GM23338 (cell line): ENCODE results near the gene ARG1. TPM values are rescaled to one million over a fixed set of nuclear protein-coding genes. Genes with fewer than 3 reads are reported as not detected.

Experiments
- ATAC-seq: fragments of 200-7000 bp; cut with Tn5 transposase; 3 replicates; pipeline ENCODE4 v1.9.1; 2020
- DNase-seq: peaks from one replicate; pipeline ENCODE4 v3.0.0-alpha.2; 2015; ENCODE audit warnings: low spot score
- H2AFZ ChIP-seq: fragments of 200-600 bp; sonication (generic); 2 replicates; pipeline ENCODE4 v1.8.0; 2016; ENCODE audit warnings: antibody characterized with exemption, mild to moderate bottlenecking, moderate library complexity
- H3F3A ChIP-seq: fragments of 200-600 bp; sonication (generic); replicated peaks from 2 replicates; pipeline ENCODE4 v1.8.0; 2017; ENCODE audit warnings: antibody characterized with exemption, mixed run types, low read depth
- H3K27ac ChIP-seq: fragments of 200-600 bp; sonication (generic); 2 replicates; pipeline ENCODE4 v1.6.1; 2016; ENCODE audit warnings: low read depth
- H3K27me3 ChIP-seq: fragments of 200-600 bp; sonication (generic); 2 replicates; pipeline ENCODE4 v1.8.0; 2016; ENCODE audit warnings: mild to moderate bottlenecking, mixed run types, moderate library complexity; ENCODE audit not compliant: insufficient read depth
- H3K36me3 ChIP-seq: fragments of 200-600 bp; sonication (generic); 2 replicates; pipeline ENCODE4 v1.8.0; 2016; ENCODE audit warnings: mild to moderate bottlenecking; ENCODE audit not compliant: insufficient read depth
- H3K4me1 ChIP-seq: fragments of 200-600 bp; sonication (generic); 2 replicates; pipeline ENCODE4 v1.8.0; 2016; ENCODE audit warnings: mild to moderate bottlenecking, moderate library complexity; ENCODE audit not compliant: insufficient read depth
- H3K4me2 ChIP-seq: fragments of 200-600 bp; sonication (generic); 2 replicates; pipeline ENCODE4 v1.7.1; 2017; ENCODE audit warnings: mixed run types
- H3K4me3 ChIP-seq: fragments of 200-600 bp; sonication (generic); 2 replicates; pipeline ENCODE4 v1.6.1; 2016; ENCODE audit warnings: mixed run types
- H3K79me2 ChIP-seq: fragments of 200-600 bp; sonication (generic); replicated peaks from 2 replicates; pipeline ENCODE4 v1.8.0; 2017; ENCODE audit warnings: mild to moderate bottlenecking; ENCODE audit not compliant: insufficient read depth
- H3K9me2 ChIP-seq: fragments of 200-600 bp; sonication (generic); 2 replicates; pipeline ENCODE4 v1.8.0; 2017; ENCODE audit not compliant: insufficient read depth
- H4K20me1 ChIP-seq: fragments of 200-600 bp; sonication (generic); replicated peaks from 2 replicates; pipeline ENCODE4 v1.8.0; 2017; ENCODE audit warnings: mild to moderate bottlenecking; ENCODE audit not compliant: insufficient read depth
- H3K27ac Mint-ChIP-seq: 2 replicates; pipeline ENCODE4 v1.8.0; 2020; ENCODE audit warnings: inconsistent platforms, mild to moderate bottlenecking, moderate library complexity, mixed read lengths
- H3K27me3 Mint-ChIP-seq: 3 replicates; pipeline ENCODE4 v1.8.0; 2022; ENCODE audit warnings: low read depth, mild to moderate bottlenecking, moderate library complexity, mixed read lengths, inconsistent platforms; ENCODE audit not compliant: insufficient read depth, poor library complexity
- H3K36me3 Mint-ChIP-seq: 3 replicates; pipeline ENCODE4 v1.8.0; 2021; ENCODE audit warnings: low read depth, mild to moderate bottlenecking, inconsistent platforms, moderate library complexity, mixed read lengths
- H3K4me1 Mint-ChIP-seq: 3 replicates; pipeline ENCODE4 v1.8.0; 2020; ENCODE audit warnings: mild to moderate bottlenecking, inconsistent platforms, mixed read lengths
- H3K4me3 Mint-ChIP-seq: 3 replicates; pipeline ENCODE4 v1.8.0; 2021; ENCODE audit warnings: moderate library complexity, mild to moderate bottlenecking, inconsistent platforms, mixed read lengths
- H3K9me3 Mint-ChIP-seq: 3 replicates; pipeline ENCODE4 v1.8.0; 2020; ENCODE audit warnings: moderate library complexity, mild to moderate bottlenecking, inconsistent platforms, mixed read lengths
- CREB1 ChIP-seq: fragments of 250-450 bp; sonication (Bioruptor Pico); IDR thresholded peaks from 2 replicates; pipeline ENCODE4 v1.5.0; 2020; ENCODE audit warnings: low read depth, mild to moderate bottlenecking, moderate library complexity
- JUNB ChIP-seq: IDR thresholded peaks from one replicate; pipeline ENCODE4 v1.6.1; 2016; ENCODE audit warnings: antibody characterized with exemption; ENCODE audit not compliant: unreplicated experiment
- STAT1 ChIP-seq: IDR thresholded peaks from one replicate; pipeline ENCODE4 v1.6.1; 2016; ENCODE audit warnings: antibody characterized with exemption; ENCODE audit not compliant: unreplicated experiment
- ZNF114 ChIP-seq: fragments of 250-450 bp; sonication (Bioruptor Pico); IDR thresholded peaks from 2 replicates; pipeline ENCODE4 v1.5.0; 2020; ENCODE audit warnings: mild to moderate bottlenecking, moderate library complexity
- polyA plus RNA-seq: library from polyadenylated mRNA; unstranded; fragments of >200 nt; fragmentation: Nextera tagmentation; extraction: Ambion mirVana; gene quantifications from 2 replicates; pipeline ENCODE4 v1.2.1, GENCODE V29; 2016
- total RNA-seq: library from RNA; depleted of rRNA; stranded (reverse); fragments of >200 nt; shearing (Covaris generic); gene quantifications from 2 replicates; pipeline ENCODE4 v1.2.3, GENCODE V29; 2014
- TF ChIP-seq, protein P1 (sequence below): IDR thresholded peaks from 2 replicates; pipeline ENCODE4 v1.6.1; 2016; ENCODE audit warnings: antibody characterized with exemption
- TF ChIP-seq, protein P2 (sequence below), 2 experiments: fragments of 200-600 bp in 1 of 2; sonication (generic) in 1 of 2; conservative IDR thresholded peaks; 2 replicates each; pipeline versions ENCODE4 v1.5.1 to v1.6.1; 2016 to 2017; ENCODE audit warnings: antibody characterized with exemption in 2 of 2, low read depth in 2 of 2, mild to moderate bottlenecking in 2 of 2, moderate library complexity in 1 of 2
- TF ChIP-seq, protein P3 (sequence below): IDR thresholded peaks from one replicate; pipeline ENCODE4 v1.6.1; 2018; ENCODE audit warnings: antibody characterized with exemption; ENCODE audit not compliant: unreplicated experiment

ARG1 gene
- total and polyA plus RNA-seq, 2 experiments from 2014 or later, result 0.18 TPM; not detected in 1

DNA sequence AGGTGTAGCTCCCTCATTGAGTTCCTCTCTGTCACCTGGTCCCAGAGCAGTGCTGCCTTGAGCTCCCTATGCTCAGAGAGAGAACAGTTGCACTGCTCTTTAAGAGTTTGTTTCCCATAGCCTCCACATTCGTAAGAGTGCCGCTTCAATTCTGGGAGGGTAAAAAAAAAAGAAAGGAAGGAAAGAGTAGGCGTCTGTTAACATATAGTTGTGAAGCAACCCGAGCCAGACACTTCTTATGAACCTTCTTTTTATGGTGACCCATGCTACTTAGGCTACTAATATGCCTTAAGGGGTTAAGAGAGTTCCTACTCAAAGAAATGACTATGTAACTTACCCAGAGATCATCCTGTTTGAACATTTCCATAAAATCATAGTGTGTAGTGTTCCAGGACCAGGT lies 4.3 kb upstream of the ARG1 start:
- no peaks in the 10 kb centered on the region for H3K27me3 ChIP-seq
- H3K4me1 Mint-ChIP-seq, result peaks cover 7% of the 10 kb centered on the region; the same call in 2 of the 3 replicates
- H3K4me1 ChIP-seq, result no peaks in the 10 kb centered on the region
- no peak overlapping the region for H3K27ac ChIP-seq
- H2AFZ ChIP-seq, result no peak overlapping the region
- no peaks in the 10 kb centered on the region for H3K36me3 ChIP-seq
- no peak overlapping the region for H3K27ac Mint-ChIP-seq
- no peaks in the 10 kb centered on the region; the same call in 2 of the 3 replicates for H3K9me3 Mint-ChIP-seq
- no peak for TF ChIP-seq ZNF114 (CRISPR knock-in tag)
- TF ChIP-seq, protein P1, sequence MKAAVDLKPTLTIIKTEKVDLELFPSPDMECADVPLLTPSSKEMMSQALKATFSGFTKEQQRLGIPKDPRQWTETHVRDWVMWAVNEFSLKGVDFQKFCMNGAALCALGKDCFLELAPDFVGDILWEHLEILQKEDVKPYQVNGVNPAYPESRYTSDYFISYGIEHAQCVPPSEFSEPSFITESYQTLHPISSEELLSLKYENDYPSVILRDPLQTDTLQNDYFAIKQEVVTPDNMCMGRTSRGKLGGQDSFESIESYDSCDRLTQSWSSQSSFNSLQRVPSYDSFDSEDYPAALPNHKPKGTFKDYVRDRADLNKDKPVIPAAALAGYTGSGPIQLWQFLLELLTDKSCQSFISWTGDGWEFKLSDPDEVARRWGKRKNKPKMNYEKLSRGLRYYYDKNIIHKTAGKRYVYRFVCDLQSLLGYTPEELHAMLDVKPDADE, result no peak
- no peaks in the 10 kb centered on the region for H3K27me3 Mint-ChIP-seq
- no peaks in the 10 kb centered on the region for H3K36me3 Mint-ChIP-seq
- DNase-seq, result no peak
- H4K20me1 ChIP-seq, result no peaks in the 10 kb centered on the region
- no peaks in the 10 kb centered on the region for H3K79me2 ChIP-seq
- no peak overlapping the region for H3K4me3 ChIP-seq
- no peak overlapping the region for H3K4me3 Mint-ChIP-seq
- ATAC-seq, result no peak
- no peaks in the 10 kb centered on the region for H3F3A ChIP-seq
- no peak overlapping the region for H3K4me2 ChIP-seq
- H3K9me2 ChIP-seq, result 0 out of 2 replicates have a peak, but pooled peaks cover 4% of the 10 kb centered on the region

DNA sequence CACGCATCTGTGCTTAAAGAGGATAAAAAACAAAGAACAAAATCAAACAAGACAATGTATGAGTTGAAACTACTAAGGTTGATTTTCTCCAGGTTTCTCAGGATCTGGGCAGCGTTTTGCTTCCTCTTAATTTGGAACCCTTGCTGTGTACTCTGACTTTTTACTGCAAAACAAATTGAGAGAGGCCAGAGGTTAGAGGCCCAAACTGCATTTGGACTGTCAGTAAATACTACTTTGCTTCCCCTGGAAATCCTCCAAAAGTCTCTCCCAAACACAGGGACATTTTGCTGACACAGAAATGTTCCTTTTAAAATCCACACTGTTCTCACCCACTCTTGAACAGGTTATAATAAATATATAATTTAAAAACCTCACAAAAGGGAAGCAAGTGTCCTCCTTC lies 1.1 kb downstream of the ARG1 start:
- ATAC-seq, result no peak
- no peaks in the 10 kb centered on the region for H3K36me3 Mint-ChIP-seq
- no peak for TF ChIP-seq CREB1
- TF ChIP-seq, protein P2, sequence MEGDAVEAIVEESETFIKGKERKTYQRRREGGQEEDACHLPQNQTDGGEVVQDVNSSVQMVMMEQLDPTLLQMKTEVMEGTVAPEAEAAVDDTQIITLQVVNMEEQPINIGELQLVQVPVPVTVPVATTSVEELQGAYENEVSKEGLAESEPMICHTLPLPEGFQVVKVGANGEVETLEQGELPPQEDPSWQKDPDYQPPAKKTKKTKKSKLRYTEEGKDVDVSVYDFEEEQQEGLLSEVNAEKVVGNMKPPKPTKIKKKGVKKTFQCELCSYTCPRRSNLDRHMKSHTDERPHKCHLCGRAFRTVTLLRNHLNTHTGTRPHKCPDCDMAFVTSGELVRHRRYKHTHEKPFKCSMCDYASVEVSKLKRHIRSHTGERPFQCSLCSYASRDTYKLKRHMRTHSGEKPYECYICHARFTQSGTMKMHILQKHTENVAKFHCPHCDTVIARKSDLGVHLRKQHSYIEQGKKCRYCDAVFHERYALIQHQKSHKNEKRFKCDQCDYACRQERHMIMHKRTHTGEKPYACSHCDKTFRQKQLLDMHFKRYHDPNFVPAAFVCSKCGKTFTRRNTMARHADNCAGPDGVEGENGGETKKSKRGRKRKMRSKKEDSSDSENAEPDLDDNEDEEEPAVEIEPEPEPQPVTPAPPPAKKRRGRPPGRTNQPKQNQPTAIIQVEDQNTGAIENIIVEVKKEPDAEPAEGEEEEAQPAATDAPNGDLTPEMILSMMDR (conservative IDR thresholded peaks at IDR 0.05; ENCODE audit: low read depth in 2 of 2), result no peak
- TF ChIP-seq, protein P3, sequence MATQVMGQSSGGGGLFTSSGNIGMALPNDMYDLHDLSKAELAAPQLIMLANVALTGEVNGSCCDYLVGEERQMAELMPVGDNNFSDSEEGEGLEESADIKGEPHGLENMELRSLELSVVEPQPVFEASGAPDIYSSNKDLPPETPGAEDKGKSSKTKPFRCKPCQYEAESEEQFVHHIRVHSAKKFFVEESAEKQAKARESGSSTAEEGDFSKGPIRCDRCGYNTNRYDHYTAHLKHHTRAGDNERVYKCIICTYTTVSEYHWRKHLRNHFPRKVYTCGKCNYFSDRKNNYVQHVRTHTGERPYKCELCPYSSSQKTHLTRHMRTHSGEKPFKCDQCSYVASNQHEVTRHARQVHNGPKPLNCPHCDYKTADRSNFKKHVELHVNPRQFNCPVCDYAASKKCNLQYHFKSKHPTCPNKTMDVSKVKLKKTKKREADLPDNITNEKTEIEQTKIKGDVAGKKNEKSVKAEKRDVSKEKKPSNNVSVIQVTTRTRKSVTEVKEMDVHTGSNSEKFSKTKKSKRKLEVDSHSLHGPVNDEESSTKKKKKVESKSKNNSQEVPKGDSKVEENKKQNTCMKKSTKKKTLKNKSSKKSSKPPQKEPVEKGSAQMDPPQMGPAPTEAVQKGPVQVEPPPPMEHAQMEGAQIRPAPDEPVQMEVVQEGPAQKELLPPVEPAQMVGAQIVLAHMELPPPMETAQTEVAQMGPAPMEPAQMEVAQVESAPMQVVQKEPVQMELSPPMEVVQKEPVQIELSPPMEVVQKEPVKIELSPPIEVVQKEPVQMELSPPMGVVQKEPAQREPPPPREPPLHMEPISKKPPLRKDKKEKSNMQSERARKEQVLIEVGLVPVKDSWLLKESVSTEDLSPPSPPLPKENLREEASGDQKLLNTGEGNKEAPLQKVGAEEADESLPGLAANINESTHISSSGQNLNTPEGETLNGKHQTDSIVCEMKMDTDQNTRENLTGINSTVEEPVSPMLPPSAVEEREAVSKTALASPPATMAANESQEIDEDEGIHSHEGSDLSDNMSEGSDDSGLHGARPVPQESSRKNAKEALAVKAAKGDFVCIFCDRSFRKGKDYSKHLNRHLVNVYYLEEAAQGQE, result no peak
- no peak for TF ChIP-seq ZNF114 (CRISPR knock-in tag)
- no peak for TF ChIP-seq STAT1
- no peak for TF ChIP-seq JUNB
- TF ChIP-seq, protein P1, result no peak

More for the DNA sequence above, 1.1 kb downstream of the ARG1 start:
- Histone ChIP-seq H4K20me1 (no peaks in the 10 kb centered on the region), H3K4me2 (no peak overlapping the region), H2AFZ (no peak overlapping the region), H3K27me3 (no peaks in the 10 kb centered on the region), H3F3A (no peaks in the 10 kb centered on the region), H3K9me2 (0 out of 2 replicates have a peak, but pooled peaks cover 4% of the 10 kb centered on the region), H3K79me2 (no peaks in the 10 kb centered on the region), H3K27ac (no peak overlapping the region), H3K4me1 (peaks cover 15% of the 10 kb centered on the region), H3K36me3 (no peaks in the 10 kb centered on the region), H3K4me3 (no peak overlapping the region)
- DNase-seq, result no peak
- Mint-ChIP-seq H3K27ac (no peak overlapping the region), H3K9me3 (no peaks in the 10 kb centered on the region), H3K4me1 (peaks cover 21% of the 10 kb centered on the region), H3K4me3 (no peak overlapping the region), H3K27me3 (no peaks in the 10 kb centered on the region)
